T-helper 2 cell treated with Interferon-gamma antibody and Interleukin-4, amounts not matched to agents 5 μg/mL and 100 μg/mL, for 36 hours (primary cell): ENCODE results near the gene CALM3.

ENCODE experiments used
- DNase-seq: peaks from one replicate; pipeline ENCODE4 v3.0.0; 2021; ENCODE audit warnings: low spot score
- H3K27ac Mint-ChIP-seq: one replicate; pipeline ENCODE4 v1.8.0; 2021; ENCODE audit warnings: mild to moderate bottlenecking, mixed read lengths
- H3K27me3 Mint-ChIP-seq: one replicate; pipeline ENCODE4 v1.8.0; 2021; ENCODE audit warnings: low read depth, mixed read lengths
- H3K36me3 Mint-ChIP-seq: one replicate; pipeline ENCODE4 v1.8.0; 2021; ENCODE audit warnings: low read depth, mixed read lengths
- H3K4me1 Mint-ChIP-seq: one replicate; pipeline ENCODE4 v1.8.0; 2021; ENCODE audit warnings: low read depth, mixed read lengths
- H3K4me3 Mint-ChIP-seq: one replicate; pipeline ENCODE4 v1.8.0; 2022; ENCODE audit warnings: mild to moderate bottlenecking, moderate library complexity, mixed read lengths
- H3K9me3 Mint-ChIP-seq: one replicate; pipeline ENCODE4 v1.8.0; 2021; ENCODE audit warnings: mixed read lengths

Gene CALM3

GRCh38 chr19:46614114-46614722 is 13.1 kb downstream of the CALM3 start:
- Mint-ChIP-seq H3K9me3 (no peaks in the 10 kb centered on the region), H3K27ac (peak overlapping the region; percentile 62), H3K4me1 (peaks cover 59% of the 10 kb centered on the region), H3K27me3 (no peaks in the 10 kb centered on the region), H3K36me3 (peaks cover 21% of the 10 kb centered on the region), H3K4me3 (peak overlapping the region; percentile 58)
- peak; percentile 73 for DNase-seq

- Mint-ChIP-seq H3K27ac (peak overlapping the region; percentile 63), H3K36me3 (peaks cover 4% of the 10 kb centered on the region), H3K9me3 (no peaks in the 10 kb centered on the region), H3K4me3 (peak overlapping the region; percentile 38), H3K27me3 (no peaks in the 10 kb centered on the region), H3K4me1 (peaks cover 63% of the 10 kb centered on the region)
- DNase-seq = no peak
These were observed 14.8 kb downstream of the CALM3 start for GRCh38 chr19:46615966-46616365.

GRCh38 chr19:46616631-46617322 is 15.6 kb downstream of the CALM3 start:
- Mint-ChIP-seq H3K36me3 (no peaks in the 10 kb centered on the region), H3K4me3 (peak overlapping the region; percentile 80), H3K9me3 (no peaks in the 10 kb centered on the region), H3K27me3 (no peaks in the 10 kb centered on the region), H3K27ac (peak overlapping the region; percentile 93), H3K4me1 (peaks cover 62% of the 10 kb centered on the region)
- DNase-seq = peak; percentile 83

GRCh38 chr19:46617601-46618000 is 16.5 kb downstream of the CALM3 start:
- Mint-ChIP-seq H3K27me3 (no peaks in the 10 kb centered on the region), H3K36me3 (peaks cover 4% of the 10 kb centered on the region), H3K9me3 (no peaks in the 10 kb centered on the region), H3K27ac (peak overlapping the region; percentile 36), H3K4me1 (peaks cover 62% of the 10 kb centered on the region), H3K4me3 (no peak overlapping the region)
- no peak for DNase-seq

GRCh38 chr19:46618670-46619231 is 17.6 kb downstream of the CALM3 start:
- Mint-ChIP-seq H3K9me3 (no peaks in the 10 kb centered on the region), H3K4me1 (peaks cover 63% of the 10 kb centered on the region), H3K27me3 (no peaks in the 10 kb centered on the region), H3K27ac (peak overlapping the region; percentile 92), H3K36me3 (peaks cover 5% of the 10 kb centered on the region), H3K4me3 (peak overlapping the region; percentile 71)
- no peak for DNase-seq

GRCh38 chr19:46620267-46620666 is 19.1 kb downstream of the CALM3 start:
- Mint-ChIP-seq H3K9me3 (no peaks in the 10 kb centered on the region), H3K36me3 (peaks cover 8% of the 10 kb centered on the region), H3K27me3 (no peaks in the 10 kb centered on the region), H3K4me3 (peak overlapping the region; percentile 71), H3K27ac (peak overlapping the region; percentile 92), H3K4me1 (peaks cover 65% of the 10 kb centered on the region)
- DNase-seq = no peak

GRCh38 chr19:46620716-46621115 is 19.6 kb downstream of the CALM3 start:
- peak overlapping the region; percentile 92 for H3K27ac Mint-ChIP-seq
- no peaks in the 10 kb centered on the region for H3K9me3 Mint-ChIP-seq
- H3K36me3 Mint-ChIP-seq = peaks cover 8% of the 10 kb centered on the region
- no peak for DNase-seq
- H3K4me1 Mint-ChIP-seq = peaks cover 65% of the 10 kb centered on the region
- no peaks in the 10 kb centered on the region for H3K27me3 Mint-ChIP-seq
- H3K4me3 Mint-ChIP-seq = peak overlapping the region; percentile 71

- Mint-ChIP-seq H3K27ac (peak overlapping the region; percentile 81), H3K9me3 (no peaks in the 10 kb centered on the region), H3K36me3 (peaks cover 8% of the 10 kb centered on the region), H3K27me3 (no peaks in the 10 kb centered on the region), H3K4me3 (peak overlapping the region; percentile 69), H3K4me1 (peaks cover 61% of the 10 kb centered on the region)
- DNase-seq = no peak
These were observed 20.3 kb downstream of the CALM3 start for GRCh38 chr19:46621191-46622117.

- Mint-ChIP-seq H3K4me1 (peaks cover 55% of the 10 kb centered on the region), H3K4me3 (peak overlapping the region; percentile 69), H3K27me3 (no peaks in the 10 kb centered on the region), H3K9me3 (no peaks in the 10 kb centered on the region), H3K36me3 (peaks cover 8% of the 10 kb centered on the region), H3K27ac (peak overlapping the region; percentile 78)
- DNase-seq = no peak
These were observed 21.0 kb downstream of the CALM3 start for GRCh38 chr19:46622118-46622446.

GRCh38 chr19:46623915-46624502 is 22.9 kb downstream of the CALM3 start:
- Mint-ChIP-seq H3K27ac (peak overlapping the region; percentile 87), H3K36me3 (peaks cover 8% of the 10 kb centered on the region), H3K4me1 (peaks cover 46% of the 10 kb centered on the region), H3K27me3 (no peaks in the 10 kb centered on the region), H3K4me3 (peak overlapping the region; percentile 84), H3K9me3 (no peaks in the 10 kb centered on the region)
- no peak for DNase-seq

- peaks cover 35% of the 10 kb centered on the region for H3K4me1 Mint-ChIP-seq
These were observed 24.0 kb downstream of the CALM3 start, which contains the start of gene PTGIR for GRCh38 chr19:46624958-46625661. PTGIR (minus strand) TSS chr19:46625089; CDS start chr19:46624225, 864 bp downstream.

GRCh38 chr19:46625731-46626130 is 24.6 kb downstream of the CALM3 start:
- no peaks in the 10 kb centered on the region for H3K9me3 Mint-ChIP-seq
- no peak overlapping the region for H3K27ac Mint-ChIP-seq
- H3K36me3 Mint-ChIP-seq = peaks cover 8% of the 10 kb centered on the region
- H3K4me3 Mint-ChIP-seq = no peak overlapping the region
- no peak for DNase-seq
- H3K27me3 Mint-ChIP-seq = no peaks in the 10 kb centered on the region
- H3K4me1 Mint-ChIP-seq = peaks cover 30% of the 10 kb centered on the region

More at GRCh38 chr19:46624958-46625661, 24.0 kb downstream of the CALM3 start, which contains the start of gene PTGIR:
- Mint-ChIP-seq H3K27me3 (no peaks in the 10 kb centered on the region), H3K36me3 (peaks cover 8% of the 10 kb centered on the region), H3K9me3 (no peaks in the 10 kb centered on the region), H3K4me3 (peak within 1 kb of the TSS; percentile 84), H3K27ac (peak within 1 kb of the TSS; percentile 87)
- DNase-seq = peak; percentile 59

GRCh38 chr19:46626446-46626845 is 25.3 kb downstream of the CALM3 start:
- Mint-ChIP-seq H3K27me3 (no peaks in the 10 kb centered on the region), H3K27ac (peak overlapping the region; percentile 52), H3K36me3 (peaks cover 8% of the 10 kb centered on the region), H3K9me3 (no peaks in the 10 kb centered on the region), H3K4me3 (no peak overlapping the region), H3K4me1 (peaks cover 24% of the 10 kb centered on the region)
- DNase-seq = no peak
